ENCODE measurements around the gene DST.

DST gene

DNA sequence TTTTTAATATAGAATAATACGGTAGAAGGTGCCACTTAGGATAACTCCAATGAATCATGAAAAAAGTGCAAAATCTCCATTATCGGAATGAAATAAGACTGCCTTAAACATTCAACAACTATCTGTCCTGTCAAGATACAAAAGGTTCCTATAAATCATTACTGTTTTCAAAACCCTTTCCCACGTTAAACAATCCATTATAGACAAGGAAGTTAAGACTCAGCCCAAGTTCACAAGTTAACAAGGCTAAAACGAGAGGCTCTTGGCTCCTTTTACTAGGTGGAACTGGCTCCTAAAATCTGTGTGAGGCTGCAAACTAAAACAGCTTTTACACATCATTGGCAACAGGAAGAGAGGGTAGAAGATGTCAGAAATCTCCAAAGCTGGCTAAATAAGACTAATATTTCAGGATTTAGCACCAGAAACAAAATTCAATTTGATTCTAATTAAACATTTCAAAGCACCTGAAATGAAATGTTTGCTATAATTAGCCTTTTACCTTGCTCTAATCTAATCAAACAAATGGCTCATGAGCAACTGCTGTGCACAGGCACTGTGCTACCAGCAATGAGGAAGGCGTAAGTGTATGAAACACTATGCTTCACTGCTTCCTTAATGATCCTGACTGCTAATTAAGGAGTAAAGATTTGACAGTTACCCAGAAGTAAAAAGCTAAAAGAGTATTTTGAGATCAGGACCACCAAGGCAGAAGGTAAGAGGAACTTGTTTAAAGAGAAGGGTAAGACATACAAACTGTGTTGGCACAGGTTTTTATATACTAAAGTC lies 109.7 kb downstream of the DST start:
- H3K36me3 ChIP-seq (ENCODE audit: control insufficient read depth, insufficient read depth, low read length, severe bottlenecking) = peaks cover 65% of the 10 kb centered on the region
- DNase-seq (ENCODE audit: low read depth) = no peak
- no peaks in the 10 kb centered on the region for H3K27me3 ChIP-seq (replicated peaks; ENCODE audit: control insufficient read depth, insufficient read depth, low read length)
- no peak overlapping the region for H3K4me3 ChIP-seq (ENCODE audit: low read length)
- no peaks in the 10 kb centered on the region for H3K9me3 ChIP-seq (ENCODE audit: control insufficient read depth, low read length)
- peaks cover 20% of the 10 kb centered on the region for H3K4me1 ChIP-seq (ENCODE audit: control insufficient read depth, insufficient read depth, low read length)
- no peak overlapping the region for H3K9ac ChIP-seq (ENCODE audit: low read length)

DNA sequence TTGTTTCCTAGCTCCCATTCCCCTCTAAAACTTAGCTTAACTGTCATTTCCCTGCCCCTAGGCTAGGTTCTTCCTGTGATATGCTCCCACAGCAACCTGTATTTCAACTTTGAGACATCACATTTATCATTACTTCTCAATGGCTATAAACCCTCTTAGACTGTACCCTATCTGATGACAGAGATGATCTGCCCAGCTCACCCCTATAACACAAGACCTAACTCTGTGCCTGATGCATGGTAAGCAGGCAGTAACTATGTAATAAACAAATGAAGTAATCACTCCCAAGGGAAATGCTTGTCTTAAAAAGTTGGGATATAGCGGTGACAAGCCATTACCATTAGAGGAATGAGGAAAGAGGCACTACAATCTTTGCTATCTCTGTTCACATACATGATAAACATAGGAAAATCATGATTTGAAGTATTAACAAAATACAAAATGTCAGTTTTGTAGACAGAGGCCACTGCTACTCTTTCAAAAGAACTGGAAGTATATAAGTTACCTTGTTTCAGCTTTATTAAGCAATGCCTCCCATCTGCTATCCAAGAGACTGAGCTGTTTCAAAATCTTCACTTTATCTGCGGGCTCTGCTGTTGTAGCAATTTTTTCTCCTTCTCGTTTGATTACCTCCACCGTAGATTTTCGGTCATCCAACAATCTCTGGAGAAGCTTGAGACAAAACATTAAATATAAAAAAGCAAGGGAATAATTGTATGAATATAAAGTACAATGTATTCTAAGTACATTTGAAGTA lies 110.7 kb downstream of the DST start:
- Histone ChIP-seq H3K9ac (ENCODE audit: low read length) (no peak overlapping the region), H3K4me1 (ENCODE audit: control insufficient read depth, insufficient read depth, low read length) (peaks cover 29% of the 10 kb centered on the region), H3K36me3 (ENCODE audit: control insufficient read depth, insufficient read depth, low read length, severe bottlenecking) (peaks cover 70% of the 10 kb centered on the region), H3K4me3 (ENCODE audit: low read length) (no peak overlapping the region), H3K27me3 (replicated peaks; ENCODE audit: control insufficient read depth, insufficient read depth, low read length) (no peaks in the 10 kb centered on the region), H3K9me3 (ENCODE audit: control insufficient read depth, low read length) (no peaks in the 10 kb centered on the region)
- no peak for DNase-seq (ENCODE audit: low read depth)

DNA sequence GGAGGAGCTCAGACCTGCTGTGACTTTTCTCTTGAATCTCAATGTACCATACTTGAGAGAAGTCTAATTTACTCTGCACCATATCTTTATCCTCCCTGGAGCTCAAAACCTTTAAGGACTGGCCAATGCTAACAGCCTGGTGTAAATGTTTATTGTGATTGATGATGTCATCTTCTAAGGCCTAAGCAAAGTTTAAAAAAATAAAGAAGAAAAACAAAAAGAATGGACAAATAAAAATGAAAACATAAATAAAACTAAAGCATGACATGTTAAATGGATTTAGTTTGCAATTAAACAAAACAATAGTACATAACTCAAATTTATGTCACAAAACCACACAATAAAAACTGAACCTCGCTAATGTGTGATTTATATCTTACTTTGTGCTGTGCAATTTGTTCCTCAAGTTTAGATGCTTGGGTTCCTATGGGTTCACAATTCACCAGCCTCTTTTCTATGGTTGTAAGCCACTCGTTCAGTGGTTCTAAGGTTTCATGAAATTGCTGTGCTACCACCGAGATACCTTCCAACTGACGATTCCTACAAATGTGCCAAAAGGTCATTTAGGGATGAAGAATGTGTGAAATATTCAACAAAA lies 113.0 kb downstream of the DST start:
- H3K27me3 ChIP-seq (replicated peaks; ENCODE audit: control insufficient read depth, insufficient read depth, low read length) = no peaks in the 10 kb centered on the region
- H3K4me3 ChIP-seq (ENCODE audit: low read length) = no peak overlapping the region
- H3K36me3 ChIP-seq (ENCODE audit: control insufficient read depth, insufficient read depth, low read length, severe bottlenecking) = peaks cover 58% of the 10 kb centered on the region
- no peaks in the 10 kb centered on the region for H3K9me3 ChIP-seq (ENCODE audit: control insufficient read depth, low read length)
- H3K9ac ChIP-seq (ENCODE audit: low read length) = no peak overlapping the region
- DNase-seq (ENCODE audit: low read depth) = no peak
- peaks cover 49% of the 10 kb centered on the region for H3K4me1 ChIP-seq (ENCODE audit: control insufficient read depth, insufficient read depth, low read length)

DNA sequence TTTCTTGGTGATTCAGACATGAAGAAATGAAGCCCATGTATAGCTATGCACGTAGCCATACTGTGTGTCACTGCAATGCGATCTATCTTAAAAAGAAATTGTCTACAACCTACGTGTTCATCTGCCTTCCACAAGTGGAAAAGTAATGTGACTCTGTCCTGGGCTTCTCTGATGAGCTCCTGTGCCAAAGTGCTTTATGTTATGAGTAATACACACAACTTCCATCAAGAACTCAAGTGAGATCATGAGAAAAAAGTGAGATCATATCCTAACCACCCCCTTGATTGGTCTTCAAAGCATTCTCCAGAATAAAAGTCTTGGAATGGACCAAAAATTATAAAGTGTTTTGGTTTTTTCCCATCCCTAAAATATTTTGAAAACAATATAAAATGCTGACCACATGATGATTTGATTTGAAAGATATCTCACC lies 114.3 kb downstream of the DST start:
- no peak overlapping the region for H3K4me3 ChIP-seq (ENCODE audit: low read length)
- H3K9me3 ChIP-seq (ENCODE audit: control insufficient read depth, low read length) = no peaks in the 10 kb centered on the region
- H3K36me3 ChIP-seq (ENCODE audit: control insufficient read depth, insufficient read depth, low read length, severe bottlenecking) = peaks cover 47% of the 10 kb centered on the region
- peak; percentile 76 for DNase-seq (ENCODE audit: low read depth)
- H3K4me1 ChIP-seq (ENCODE audit: control insufficient read depth, insufficient read depth, low read length) = peaks cover 60% of the 10 kb centered on the region
- no peaks in the 10 kb centered on the region for H3K27me3 ChIP-seq (replicated peaks; ENCODE audit: control insufficient read depth, insufficient read depth, low read length)
- no peak overlapping the region for H3K9ac ChIP-seq (ENCODE audit: low read length)

DNA sequence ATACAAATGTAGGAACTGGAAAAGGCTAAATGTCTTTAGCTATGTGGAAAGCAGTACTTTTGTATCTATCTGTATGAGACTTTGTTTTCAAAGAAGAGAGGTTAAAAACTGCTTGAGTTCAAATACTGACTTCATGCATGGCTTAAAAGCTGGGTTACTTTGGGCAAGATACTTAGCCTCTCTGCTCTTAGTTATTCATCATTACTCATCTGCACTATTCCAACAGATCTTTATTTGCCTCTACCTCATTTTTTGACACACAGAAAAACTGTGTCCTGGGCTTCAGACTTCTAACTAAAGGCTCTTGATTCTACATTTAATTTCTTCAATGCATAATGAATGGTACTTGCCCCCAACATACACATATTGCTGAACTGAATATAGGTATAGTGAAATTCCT lies 114.8 kb downstream of the DST start:
- Histone ChIP-seq H3K9me3 (ENCODE audit: control insufficient read depth, low read length) (no peaks in the 10 kb centered on the region), H3K4me1 (ENCODE audit: control insufficient read depth, insufficient read depth, low read length) (peaks cover 60% of the 10 kb centered on the region), H3K9ac (ENCODE audit: low read length) (no peak overlapping the region), H3K36me3 (ENCODE audit: control insufficient read depth, insufficient read depth, low read length, severe bottlenecking) (peaks cover 47% of the 10 kb centered on the region), H3K4me3 (ENCODE audit: low read length) (no peak overlapping the region), H3K27me3 (replicated peaks; ENCODE audit: control insufficient read depth, insufficient read depth, low read length) (no peaks in the 10 kb centered on the region)
- no peak for DNase-seq (ENCODE audit: low read depth)

DNA sequence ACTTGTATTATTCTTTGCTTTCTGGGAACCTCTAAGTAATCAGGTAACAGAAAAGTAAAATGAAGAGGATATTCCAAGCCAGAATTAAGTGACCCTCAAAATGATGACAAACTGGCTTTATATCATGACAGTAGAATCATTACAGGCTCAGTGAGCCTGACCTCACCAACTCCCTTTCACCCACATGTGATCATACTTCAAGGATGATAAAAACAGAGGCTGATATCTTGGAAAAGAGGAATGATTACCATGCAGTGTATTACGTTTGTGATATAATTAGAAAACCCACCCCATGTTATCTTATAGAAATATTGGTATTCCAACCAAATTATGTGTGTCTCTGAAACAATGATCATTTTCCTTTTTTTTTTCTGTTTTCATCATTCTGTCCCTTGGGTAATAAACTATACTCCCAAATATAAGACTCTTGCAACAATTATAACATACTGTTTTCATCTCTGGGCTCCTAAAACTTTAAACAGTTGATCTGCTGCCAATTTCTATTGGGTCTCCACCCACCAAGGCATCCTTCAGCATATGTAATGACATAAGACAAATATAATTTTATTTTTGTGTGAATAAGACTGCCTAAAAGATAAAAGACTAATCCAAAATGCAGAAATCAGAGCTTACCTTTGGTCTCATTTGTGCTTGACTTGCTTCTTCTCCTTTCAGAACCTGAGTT lies 115.7 kb downstream of the DST start:
- H3K9me3 ChIP-seq (ENCODE audit: control insufficient read depth, low read length) = no peaks in the 10 kb centered on the region
- H3K4me3 ChIP-seq (ENCODE audit: low read length) = no peak overlapping the region
- H3K27me3 ChIP-seq (replicated peaks; ENCODE audit: control insufficient read depth, insufficient read depth, low read length) = no peaks in the 10 kb centered on the region
- peaks cover 60% of the 10 kb centered on the region for H3K4me1 ChIP-seq (ENCODE audit: control insufficient read depth, insufficient read depth, low read length)
- H3K36me3 ChIP-seq (ENCODE audit: control insufficient read depth, insufficient read depth, low read length, severe bottlenecking) = peaks cover 42% of the 10 kb centered on the region
- DNase-seq (ENCODE audit: low read depth) = no peak
- peak overlapping the region; percentile 15 for H3K9ac ChIP-seq (ENCODE audit: low read length)

DNA sequence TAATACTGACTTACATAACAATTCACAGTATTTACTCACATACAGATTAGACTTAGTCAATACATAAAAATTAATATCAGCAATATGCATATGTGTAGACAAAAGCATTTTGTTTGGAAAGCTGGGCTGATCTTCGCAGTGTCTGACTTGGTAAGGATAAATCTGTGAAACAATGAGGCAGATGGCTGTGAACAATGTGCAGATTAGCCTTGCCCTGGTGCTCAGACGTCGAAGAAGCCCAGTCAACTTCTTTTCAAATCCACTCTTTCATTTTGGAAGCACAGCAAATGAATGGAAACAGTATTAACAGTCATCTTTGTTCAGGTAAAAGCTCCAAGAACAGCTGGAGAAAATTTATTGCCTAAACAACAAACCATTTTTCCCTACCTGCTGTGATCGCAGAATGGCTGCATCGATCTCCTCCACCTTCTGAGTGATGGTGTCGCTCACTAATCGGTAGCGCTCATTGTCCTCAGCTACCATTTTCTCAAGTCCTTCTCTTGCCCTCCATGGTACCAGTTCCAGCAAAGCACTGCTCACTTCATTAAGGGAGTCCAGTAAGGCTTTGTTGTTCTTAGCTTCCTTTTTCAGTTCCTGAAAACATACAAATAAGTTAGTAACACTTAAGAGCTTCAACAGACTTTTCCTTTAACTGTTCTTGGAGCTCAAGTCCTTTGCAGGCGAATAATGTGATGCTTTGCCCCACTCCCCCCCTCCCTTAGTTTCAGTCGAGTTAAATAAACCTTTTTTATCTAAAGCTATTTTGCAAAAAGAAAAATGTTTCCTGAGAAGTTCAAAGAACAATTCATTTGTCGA lies 116.5 kb downstream of the DST start:
- no peaks in the 10 kb centered on the region for H3K9me3 ChIP-seq (ENCODE audit: control insufficient read depth, low read length)
- H3K4me1 ChIP-seq (ENCODE audit: control insufficient read depth, insufficient read depth, low read length) = peaks cover 56% of the 10 kb centered on the region
- DNase-seq (ENCODE audit: low read depth) = no peak
- H3K36me3 ChIP-seq (ENCODE audit: control insufficient read depth, insufficient read depth, low read length, severe bottlenecking) = peaks cover 34% of the 10 kb centered on the region
- peak overlapping the region; percentile 17 for H3K4me3 ChIP-seq (ENCODE audit: low read length)
- H3K9ac ChIP-seq (ENCODE audit: low read length) = peak overlapping the region; percentile 18
- H3K27me3 ChIP-seq (replicated peaks; ENCODE audit: control insufficient read depth, insufficient read depth, low read length) = no peaks in the 10 kb centered on the region

DNA sequence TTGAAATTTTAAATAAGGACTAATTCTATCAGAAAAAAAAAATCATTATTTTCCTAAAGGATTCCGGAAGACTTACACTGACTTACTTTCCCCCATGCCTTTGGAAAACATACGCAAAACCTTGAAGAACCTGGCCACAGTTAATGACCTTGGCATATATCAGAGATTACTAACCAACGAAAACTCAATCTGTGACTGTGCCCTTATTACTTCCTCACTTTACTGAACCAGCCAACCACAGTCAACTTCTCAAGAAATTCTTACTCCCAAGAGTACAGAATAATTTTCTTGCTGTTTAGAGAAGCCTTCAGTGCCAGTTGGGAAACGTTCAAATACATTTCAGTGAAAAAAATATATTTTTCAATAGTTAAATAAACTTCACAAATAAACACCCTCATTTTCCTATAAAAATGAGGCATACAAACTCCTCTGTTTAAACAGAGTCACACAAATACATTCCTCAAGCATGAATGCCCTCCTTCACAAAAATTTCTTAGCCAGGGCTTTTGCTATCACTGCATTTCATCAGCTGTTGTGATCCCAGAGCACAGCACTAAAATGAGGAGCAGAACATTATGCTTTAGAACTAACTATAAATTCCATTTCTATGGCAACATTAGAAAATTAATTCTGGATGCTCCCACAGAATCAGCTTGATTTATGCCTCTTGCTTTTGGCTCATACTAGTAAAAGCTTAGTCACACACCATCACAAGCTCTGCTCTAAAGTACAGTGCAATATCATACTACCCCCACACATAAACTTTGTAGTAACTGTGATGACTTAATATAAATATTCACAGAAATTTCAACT lies 117.6 kb downstream of the DST start:
- Histone ChIP-seq H3K9ac (ENCODE audit: low read length) (peak overlapping the region; percentile 63), H3K4me1 (ENCODE audit: control insufficient read depth, insufficient read depth, low read length) (peaks cover 56% of the 10 kb centered on the region), H3K4me3 (ENCODE audit: low read length) (peak overlapping the region; percentile 67), H3K36me3 (ENCODE audit: control insufficient read depth, insufficient read depth, low read length, severe bottlenecking) (peaks cover 34% of the 10 kb centered on the region), H3K27me3 (replicated peaks; ENCODE audit: control insufficient read depth, insufficient read depth, low read length) (no peaks in the 10 kb centered on the region), H3K9me3 (ENCODE audit: control insufficient read depth, low read length) (no peaks in the 10 kb centered on the region)
- DNase-seq (ENCODE audit: low read depth) = peak; percentile 92

DNA sequence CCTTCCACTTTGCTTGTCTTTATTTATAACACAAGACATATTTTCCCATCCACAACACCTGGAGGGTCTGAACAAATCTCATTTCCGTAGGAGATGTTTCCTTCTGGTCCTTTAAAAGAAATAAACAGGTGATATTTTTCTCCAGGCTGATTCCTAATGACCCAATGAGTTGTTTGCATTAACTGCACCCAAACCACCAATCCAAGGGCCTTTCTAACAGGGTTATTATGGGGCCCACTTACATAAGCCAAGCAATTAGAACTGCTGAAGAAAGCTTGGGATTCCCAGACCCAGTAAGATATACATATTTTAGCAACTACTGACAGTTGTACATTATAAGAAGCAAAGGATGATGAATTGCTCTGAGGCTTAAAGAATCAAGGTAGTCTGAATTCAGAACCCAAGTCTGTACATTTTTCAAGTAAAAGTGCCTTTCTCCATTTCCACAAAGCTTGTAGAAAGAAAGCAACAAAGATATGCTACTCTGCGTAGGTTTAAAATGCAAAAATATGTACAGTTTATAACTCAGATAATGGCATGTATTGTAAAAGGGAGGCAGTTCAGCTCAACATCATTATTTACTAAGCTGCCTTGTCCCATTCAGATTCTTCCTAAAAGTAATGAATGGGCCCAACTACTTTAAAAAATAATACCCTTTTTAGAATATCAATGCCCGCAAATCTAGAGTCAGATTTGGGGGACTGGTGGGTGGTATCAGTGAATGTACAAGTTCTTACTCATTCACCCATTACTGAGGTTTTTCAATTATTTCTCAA lies 120.0 kb downstream of the DST start:
- no peaks in the 10 kb centered on the region for H3K27me3 ChIP-seq (replicated peaks; ENCODE audit: control insufficient read depth, insufficient read depth, low read length)
- H3K36me3 ChIP-seq (ENCODE audit: control insufficient read depth, insufficient read depth, low read length, severe bottlenecking) = peaks cover 21% of the 10 kb centered on the region
- no peak for DNase-seq (ENCODE audit: low read depth)
- H3K9me3 ChIP-seq (ENCODE audit: control insufficient read depth, low read length) = no peaks in the 10 kb centered on the region
- no peak overlapping the region for H3K9ac ChIP-seq (ENCODE audit: low read length)
- no peak overlapping the region for H3K4me3 ChIP-seq (ENCODE audit: low read length)
- H3K4me1 ChIP-seq (ENCODE audit: control insufficient read depth, insufficient read depth, low read length) = peaks cover 40% of the 10 kb centered on the region
